ENCODE results near the gene APBA2.

Gene APBA2

GRCh38 chr15:29114221-29115092, 228.7 kb downstream of the APBA2 start:
- Histone ChIP-seq H2BK120ac (ENCODE audit: low read depth, low read length) (no peak overlapping the region), H3K4ac (ENCODE audit: low read depth in 1 of 2, low read length in 2 of 2) (no peak overlapping the region), H4K8ac (ENCODE audit: low read length) (no peak overlapping the region), H3K23ac (ENCODE audit: low read length in 2 of 2) (no peak overlapping the region), H3K4me1 (ENCODE audit: control insufficient read depth, insufficient read depth, low read depth, low read length) (peaks cover 21% of the 10 kb centered on the region), H3K36me3 (ENCODE audit: control insufficient read depth in 1 of 2, insufficient read depth in 2 of 2, low read depth in 1 of 2, low read length in 2 of 2) (peaks cover 0 to 10% of the 10 kb centered on the region in 2 experiments), H4K91ac (ENCODE audit: low read length) (no peak overlapping the region), H2AK5ac (ENCODE audit: low read length, severe bottlenecking) (no peak overlapping the region), H3K79me1 (replicated peaks; ENCODE audit: low read length, poor library complexity, severe bottlenecking) (no peaks in the 10 kb centered on the region), H3K14ac (ENCODE audit: low read length in 2 of 2) (peak overlapping the region in 1 of 2 experiments; percentile 53), H3K9ac (ENCODE audit: low read length) (no peak overlapping the region), H2BK15ac (ENCODE audit: low read depth, poor library complexity, severe bottlenecking) (no peak overlapping the region), H2BK5ac (ENCODE audit: low read depth, low read length, poor library complexity, severe bottlenecking) (no peak overlapping the region), H3K4me3 (ENCODE audit: insufficient read depth in 1 of 2, low read depth in 1 of 2, low read length in 2 of 2) (no peak overlapping the region), H3K27me3 (ENCODE audit: control insufficient read depth in 1 of 2, insufficient read depth in 1 of 2, low read length in 2 of 2) (peaks cover 4 to 33% of the 10 kb centered on the region in 2 experiments), H3K9me3 (ENCODE audit: control insufficient read depth, low read length) (no peaks in the 10 kb centered on the region), H2BK12ac (ENCODE audit: low read length in 2 of 2) (no peak overlapping the region), H3K4me2 (ENCODE audit: low read length, poor library complexity, severe bottlenecking) (peak overlapping the region; percentile 96), H3K18ac (ENCODE audit: low read depth in 1 of 2, low read length in 2 of 2) (peak overlapping the region in 1 of 2 experiments; percentile 32), H2AFZ (ENCODE audit: low read depth, low read length) (no peak overlapping the region), H3K27ac (ENCODE audit: low read length, poor library complexity, severe bottlenecking) (no peak overlapping the region)
- 56% methylated on average over 18 of the region's 18 CpGs for WGBS
- no peak for DNase-seq

- Histone ChIP-seq H2AFZ (ENCODE audit: low read depth, low read length) (peak overlapping the region; percentile 36), H2BK12ac (ENCODE audit: low read length in 2 of 2) (no peak overlapping the region), H3K23ac (ENCODE audit: low read length in 2 of 2) (no peak overlapping the region), H2BK15ac (ENCODE audit: low read depth, poor library complexity, severe bottlenecking) (peak overlapping the region; percentile 77), H3K4me3 (ENCODE audit: insufficient read depth in 1 of 2, low read depth in 1 of 2, low read length in 2 of 2) (peak overlapping the region; percentile 55 to 57), H4K8ac (ENCODE audit: low read length) (peak overlapping the region; percentile 89), H3K9me3 (ENCODE audit: control insufficient read depth, low read length) (no peaks in the 10 kb centered on the region), H3K4ac (ENCODE audit: low read depth in 1 of 2, low read length in 2 of 2) (no peak overlapping the region), H3K9ac (ENCODE audit: low read length) (no peak overlapping the region), H3K14ac (ENCODE audit: low read length in 2 of 2) (peak overlapping the region in 1 of 2 experiments; percentile 18), H3K27ac (ENCODE audit: low read length, poor library complexity, severe bottlenecking) (peak overlapping the region; percentile 33), H2BK120ac (ENCODE audit: low read depth, low read length) (peak overlapping the region; percentile 6), H3K27me3 (ENCODE audit: control insufficient read depth in 1 of 2, insufficient read depth in 1 of 2, low read length in 2 of 2) (peaks cover 4 to 33% of the 10 kb centered on the region in 2 experiments), H3K4me1 (ENCODE audit: control insufficient read depth, insufficient read depth, low read depth, low read length) (peaks cover 21% of the 10 kb centered on the region), H3K4me2 (ENCODE audit: low read length, poor library complexity, severe bottlenecking) (peak overlapping the region; percentile 96), H2AK5ac (ENCODE audit: low read length, severe bottlenecking) (no peak overlapping the region), H3K18ac (ENCODE audit: low read depth in 1 of 2, low read length in 2 of 2) (peak overlapping the region; percentile 54 to 64), H3K36me3 (ENCODE audit: control insufficient read depth in 1 of 2, insufficient read depth in 2 of 2, low read depth in 1 of 2, low read length in 2 of 2) (peaks cover 0 to 7% of the 10 kb centered on the region in 2 experiments), H2BK5ac (ENCODE audit: low read depth, low read length, poor library complexity, severe bottlenecking) (peak overlapping the region; percentile 22), H4K91ac (ENCODE audit: low read length) (peak overlapping the region; percentile 46), H3K79me1 (replicated peaks; ENCODE audit: low read length, poor library complexity, severe bottlenecking) (no peaks in the 10 kb centered on the region)
- WGBS: 13% methylated on average over 46 of the region's 46 CpGs
- peak; percentile 26 for DNase-seq
Measured at GRCh38 chr15:29115093-29115991, 229.6 kb downstream of the APBA2 start.

GRCh38 chr15:29116970-29117700, 231.4 kb downstream of the APBA2 start:
- Histone ChIP-seq H3K9ac (ENCODE audit: low read length) (no peak overlapping the region), H2BK12ac (ENCODE audit: low read length in 2 of 2) (no peak overlapping the region), H3K27ac (ENCODE audit: low read length, poor library complexity, severe bottlenecking) (no peak overlapping the region), H2AFZ (ENCODE audit: low read depth, low read length) (no peak overlapping the region), H4K91ac (ENCODE audit: low read length) (no peak overlapping the region), H2AK5ac (ENCODE audit: low read length, severe bottlenecking) (no peak overlapping the region), H3K4me2 (ENCODE audit: low read length, poor library complexity, severe bottlenecking) (no peak overlapping the region), H3K27me3 (ENCODE audit: control insufficient read depth in 1 of 2, insufficient read depth in 1 of 2, low read length in 2 of 2) (peaks cover 4 to 42% of the 10 kb centered on the region in 2 experiments), H2BK15ac (ENCODE audit: low read depth, poor library complexity, severe bottlenecking) (no peak overlapping the region), H3K18ac (ENCODE audit: low read depth in 1 of 2, low read length in 2 of 2) (no peak overlapping the region), H3K4ac (ENCODE audit: low read depth in 1 of 2, low read length in 2 of 2) (no peak overlapping the region), H3K4me3 (ENCODE audit: insufficient read depth in 1 of 2, low read depth in 1 of 2, low read length in 2 of 2) (no peak overlapping the region), H3K79me1 (replicated peaks; ENCODE audit: low read length, poor library complexity, severe bottlenecking) (no peaks in the 10 kb centered on the region), H3K14ac (ENCODE audit: low read length in 2 of 2) (no peak overlapping the region), H3K36me3 (ENCODE audit: control insufficient read depth in 1 of 2, insufficient read depth in 2 of 2, low read depth in 1 of 2, low read length in 2 of 2) (peaks cover 0 to 9% of the 10 kb centered on the region in 2 experiments), H2BK5ac (ENCODE audit: low read depth, low read length, poor library complexity, severe bottlenecking) (no peak overlapping the region), H3K9me3 (ENCODE audit: control insufficient read depth, low read length) (no peaks in the 10 kb centered on the region), H3K4me1 (ENCODE audit: control insufficient read depth, insufficient read depth, low read depth, low read length) (peaks cover 21% of the 10 kb centered on the region), H4K8ac (ENCODE audit: low read length) (no peak overlapping the region), H2BK120ac (ENCODE audit: low read depth, low read length) (no peak overlapping the region), H3K23ac (ENCODE audit: low read length in 2 of 2) (peak overlapping the region in 1 of 2 experiments; percentile 56)
- DNase-seq: no peak
- WGBS: 97% methylated on average over 31 of the region's 32 CpGs
